SK-N-MC (cell line): Measurements from ENCODE around the gene SLC43A2.

ENCODE experiments used
- EZH2 ChIP-seq: fragments of 200-600 bp; sonication (generic); IDR thresholded peaks from one replicate; pipeline ENCODE4 v1.6.1; 2017; ENCODE audit warnings: antibody characterized with exemption
- FOXP2 ChIP-seq: optimal IDR thresholded peaks from 2 replicates; pipeline ENCODE3; 2011; ENCODE audit warnings: mild to moderate bottlenecking, moderate library complexity; ENCODE audit not compliant: insufficient read depth; ENCODE audit errors: extremely low read length, control extremely low read depth
- POLR2AphosphoS5 ChIP-seq: IDR thresholded peaks from 2 replicates; pipeline ENCODE4 v1.6.1; 2012; ENCODE audit warnings: mild to moderate bottlenecking, low read depth, low read length, borderline replicate concordance

DNA sequence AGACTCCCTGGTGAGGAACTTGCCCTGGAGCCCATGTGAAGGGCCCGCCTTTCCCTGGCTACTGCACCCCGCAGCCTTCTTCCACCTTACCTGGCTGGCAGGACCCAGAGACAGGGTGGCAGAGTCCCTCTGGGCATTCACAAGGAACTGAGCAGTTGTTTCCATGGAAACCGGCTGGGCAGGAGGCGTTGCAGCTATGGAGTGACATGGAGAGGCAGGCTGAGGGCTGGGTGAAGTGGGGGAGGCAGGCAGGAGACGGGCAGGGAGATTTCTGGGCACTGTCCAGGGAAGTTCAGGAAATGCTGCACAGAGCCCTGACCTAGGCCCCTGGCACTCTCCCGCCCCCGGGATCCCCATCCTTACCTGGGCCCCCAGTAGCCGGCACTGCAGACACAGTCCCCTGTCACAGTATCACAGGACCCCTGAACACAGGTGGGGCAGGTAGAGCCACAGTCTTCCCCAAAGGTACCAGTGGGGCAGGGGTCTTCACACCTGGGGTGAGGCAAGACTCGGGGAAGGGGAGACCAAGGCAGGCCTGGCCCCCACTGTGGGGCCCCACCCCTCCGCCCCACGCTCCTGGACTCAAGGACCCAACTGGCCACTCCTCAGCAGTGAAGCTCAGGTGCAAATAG, 11.0 kb upstream of the SLC43A2 start:
- TF ChIP-seq EZH2: no peak
- TF ChIP-seq POLR2AphosphoS5: no peak
- no peak for TF ChIP-seq FOXP2
